IPS DF 4.7 (cell line): Measurements from ENCODE around the gene LIF.

Experiments used
- DNase-seq: peaks from one replicate; pipeline ENCODE4 v3.0.0-alpha.2; 2013; ENCODE audit warnings: low spot score; ENCODE audit errors: extremely low read depth

LIF gene

DNA sequence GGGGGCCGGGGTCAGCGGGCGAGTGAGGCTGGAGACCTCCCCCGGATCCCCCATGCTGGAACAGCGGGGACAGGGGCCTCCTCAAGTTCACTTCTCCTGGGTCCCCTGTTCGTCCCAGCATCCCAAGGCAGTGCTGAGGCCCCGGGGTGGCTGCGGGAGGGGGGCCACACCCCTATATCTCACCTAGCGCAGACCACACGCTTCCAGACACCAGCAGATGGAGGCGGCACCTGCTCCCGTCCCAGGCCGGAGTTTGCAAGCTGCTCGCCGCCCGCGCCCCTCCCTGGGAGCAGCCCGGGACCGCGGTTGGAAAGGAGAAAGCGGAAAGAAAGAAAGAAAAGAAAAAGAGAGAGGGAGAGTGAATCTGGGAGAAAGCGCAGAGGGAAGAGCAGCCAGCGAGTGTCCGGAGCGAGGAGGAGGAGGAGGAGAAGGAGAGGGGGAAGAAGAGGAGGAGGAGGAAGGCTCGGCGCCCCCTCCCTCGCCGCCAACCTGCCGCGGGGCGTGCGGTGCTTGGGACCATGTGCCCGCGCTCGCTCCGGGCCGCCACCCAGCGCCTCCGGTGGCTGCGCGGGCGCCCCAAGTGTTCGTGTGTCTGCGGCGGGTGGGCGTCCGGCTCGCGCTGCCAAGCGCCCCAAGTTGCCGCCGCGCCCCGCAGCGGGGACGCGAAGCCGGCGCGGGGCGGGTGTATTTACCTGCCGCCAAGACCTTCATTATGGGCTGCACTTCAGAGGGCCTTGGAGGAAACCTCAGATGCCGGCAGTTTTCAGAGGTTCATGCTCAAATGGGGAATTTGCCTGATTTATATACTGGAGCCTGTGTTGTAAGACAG lies at the start of gene LIF:
Gene LIF, minus strand, starts transcription at position 775 of the 829 bp plus-strand sequence. Its CDS starts 64 bp downstream, at position 711.
- no peak for DNase-seq

DNA sequence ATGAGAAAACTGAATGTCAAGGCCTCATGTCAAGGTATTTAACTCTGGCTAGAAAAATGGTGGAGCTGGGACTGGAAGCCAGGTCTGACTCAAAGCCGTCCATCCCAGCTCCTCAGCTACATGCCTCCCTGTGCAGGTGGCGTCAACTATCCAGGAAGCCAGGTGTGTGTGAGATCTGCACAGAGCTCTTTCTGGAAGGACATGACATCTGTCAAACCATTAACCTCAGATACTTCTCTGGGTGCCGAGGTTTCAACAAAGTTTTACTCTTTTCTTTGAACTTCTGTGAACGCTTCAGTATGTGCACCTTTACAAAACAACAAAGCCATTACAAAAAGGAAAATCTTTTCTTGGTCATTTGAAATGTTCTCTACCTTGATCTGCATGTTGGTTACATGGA lies 49.8 kb upstream of the LIF start:
- no peak for DNase-seq

DNA sequence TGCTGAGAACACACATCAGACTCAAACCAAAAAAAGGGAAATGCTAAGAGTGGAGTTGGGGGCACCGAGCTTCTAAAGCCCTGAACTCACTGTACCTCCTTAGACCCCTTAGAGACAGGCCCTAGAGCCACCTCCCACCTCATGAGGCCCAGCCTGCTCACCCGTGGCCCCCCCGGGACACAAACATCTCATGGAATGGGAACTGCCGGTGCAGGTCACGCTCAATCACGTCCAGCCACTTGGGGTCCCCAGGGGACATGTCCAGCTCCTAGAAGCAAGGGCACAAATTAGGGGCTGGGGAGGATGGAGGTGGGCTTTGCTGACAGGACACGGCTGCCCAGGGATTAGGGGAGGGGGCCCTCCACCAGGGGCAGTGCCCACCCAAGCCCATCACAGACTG lies 49.0 kb upstream of the LIF start:
- DNase-seq, result no peak

DNA sequence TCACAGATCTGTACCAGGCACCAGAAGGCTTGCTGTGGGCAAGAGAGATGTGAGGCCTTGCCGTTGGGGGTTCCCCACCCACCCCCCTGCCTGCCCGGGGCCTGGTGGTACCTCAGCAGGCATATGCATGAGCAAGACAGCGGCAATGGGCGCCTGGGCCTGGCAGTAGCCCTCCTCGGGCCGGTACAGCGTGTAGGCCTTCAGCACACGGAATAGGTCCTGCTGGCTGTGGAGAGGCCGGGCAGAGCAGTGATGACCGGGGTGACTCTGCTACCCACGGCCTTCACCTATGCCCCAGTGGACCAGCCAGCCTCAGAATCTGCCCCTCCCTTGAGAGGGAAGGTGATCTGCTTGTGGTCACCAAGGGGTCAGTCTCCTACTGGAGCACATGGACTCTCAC lies 48.3 kb upstream of the LIF start:
- DNase-seq, result no peak

DNA sequence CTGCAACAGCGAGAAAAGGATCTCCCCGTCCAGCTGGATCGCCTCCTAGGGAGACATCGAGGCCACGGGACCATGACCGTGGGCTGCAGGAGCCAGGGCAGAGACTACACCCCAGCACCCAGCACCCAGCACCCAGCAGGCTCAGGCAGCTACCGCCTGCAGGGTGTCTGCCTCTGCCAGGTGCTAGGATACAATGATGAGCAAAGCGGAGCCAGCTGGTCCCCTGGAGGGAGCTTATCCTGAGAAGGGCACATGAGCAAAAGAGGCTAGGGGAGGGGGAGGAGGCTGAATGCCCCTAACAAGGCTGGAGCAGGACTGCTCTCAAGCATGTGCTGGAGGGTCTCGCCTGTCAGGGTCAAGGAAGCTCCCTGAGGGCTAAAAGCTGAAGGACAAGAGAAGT lies 47.5 kb upstream of the LIF start:
- no peak for DNase-seq

DNA sequence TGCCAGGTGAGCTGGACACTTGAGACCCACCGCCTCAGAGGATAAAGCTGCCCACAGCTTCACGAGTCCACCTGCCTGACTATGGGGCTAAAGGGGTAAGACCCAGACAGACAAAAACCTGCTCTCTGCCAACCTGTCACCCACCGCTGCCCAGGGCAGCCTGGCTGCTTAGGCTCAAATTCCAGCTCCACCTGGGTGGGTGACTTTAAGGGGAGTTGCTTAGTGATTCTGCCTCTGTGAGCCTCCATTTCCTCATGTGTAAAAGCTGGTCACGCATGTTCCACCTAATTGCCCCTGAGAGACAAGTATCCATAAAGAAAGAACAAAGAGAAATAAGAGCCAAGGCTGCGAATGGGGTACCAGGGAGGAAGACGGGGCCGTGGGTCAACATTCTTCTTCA lies 46.5 kb upstream of the LIF start:
- no peak for DNase-seq

DNA sequence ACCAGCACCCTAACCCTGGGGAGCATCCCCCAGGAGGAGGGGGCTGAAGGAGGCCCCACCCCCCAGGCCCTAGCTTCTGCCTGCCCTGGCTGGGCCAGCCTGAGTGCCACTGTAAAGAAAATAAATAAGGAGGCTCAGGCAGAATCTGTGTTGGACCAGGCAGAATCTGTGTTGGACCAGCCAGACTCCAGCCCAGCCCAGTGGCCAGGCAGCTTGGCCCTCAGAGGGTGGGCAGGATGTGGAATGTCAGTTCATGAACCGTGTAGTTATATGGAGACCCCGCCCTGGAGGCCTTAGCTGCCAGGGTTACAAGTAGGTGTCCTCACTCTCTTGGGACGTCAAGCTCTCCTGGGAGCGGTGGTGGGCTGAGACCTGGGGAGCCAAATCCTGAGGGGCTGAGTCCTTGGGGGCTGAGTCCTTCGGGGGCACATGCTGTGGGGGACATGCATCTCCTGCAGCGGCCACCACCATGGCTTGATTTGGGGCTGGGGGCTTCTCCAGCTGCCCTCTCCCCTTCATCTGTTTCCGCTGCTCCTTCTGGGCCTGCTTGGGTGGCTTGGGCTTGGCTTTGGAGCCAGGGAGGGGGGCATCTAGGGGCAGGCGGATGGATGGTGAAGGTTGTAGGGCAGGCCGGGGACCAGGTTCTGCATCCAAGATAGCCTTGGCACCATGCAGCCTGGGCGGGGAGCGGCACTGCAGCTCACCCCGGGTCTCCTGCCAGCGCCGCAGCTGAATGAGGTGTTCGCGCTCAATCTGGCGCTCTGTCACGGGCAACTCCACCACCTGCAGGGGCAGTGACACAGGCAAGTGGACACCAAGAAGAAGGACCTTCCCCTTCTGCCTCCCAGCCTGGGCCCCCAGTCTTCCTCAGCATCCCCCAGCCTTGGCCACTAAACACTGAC lies 45.8 kb upstream of the LIF start:
- DNase-seq, result no peak

DNA sequence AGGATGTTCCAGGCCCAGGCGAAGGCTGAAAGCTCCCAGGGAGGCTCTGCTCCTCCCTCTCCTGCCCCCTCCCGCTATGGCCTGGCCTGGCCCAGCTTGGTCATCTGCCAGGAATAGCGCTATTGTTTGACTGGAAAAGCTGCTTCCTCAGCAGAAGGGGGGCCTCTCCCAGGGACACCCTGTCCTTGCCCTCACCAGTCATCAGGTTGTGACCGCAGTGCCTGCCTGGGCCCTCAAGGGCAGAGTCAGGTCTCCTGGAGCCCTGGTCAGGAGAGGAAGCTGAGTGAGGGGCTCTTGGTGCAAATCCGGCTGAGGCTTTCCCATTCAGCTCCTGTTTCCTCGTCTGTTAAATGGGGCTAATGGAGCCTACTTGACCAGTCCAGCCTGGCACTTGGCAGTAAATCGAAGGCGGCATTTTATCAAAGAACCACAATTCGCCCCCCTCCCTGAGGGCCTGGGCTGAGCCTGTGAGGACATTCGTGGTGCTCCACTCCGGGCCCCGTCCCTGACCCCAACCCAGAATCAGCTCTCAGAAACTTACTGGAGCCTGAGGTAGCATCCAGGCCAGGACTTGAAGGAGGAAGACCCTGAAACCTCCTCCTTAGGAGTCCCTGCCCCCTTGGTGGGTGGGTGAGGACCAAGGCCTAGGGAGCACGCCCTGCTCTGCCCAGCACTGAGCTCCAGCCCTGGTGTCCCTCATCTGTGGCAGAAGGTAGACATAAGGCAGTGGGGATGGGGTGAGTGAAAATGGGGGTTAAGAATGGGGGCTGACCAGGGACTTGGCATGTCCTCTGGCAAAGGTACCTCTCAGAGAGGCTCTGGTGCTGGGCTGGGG lies 44.7 kb upstream of the LIF start:
- DNase-seq, result no peak

DNA sequence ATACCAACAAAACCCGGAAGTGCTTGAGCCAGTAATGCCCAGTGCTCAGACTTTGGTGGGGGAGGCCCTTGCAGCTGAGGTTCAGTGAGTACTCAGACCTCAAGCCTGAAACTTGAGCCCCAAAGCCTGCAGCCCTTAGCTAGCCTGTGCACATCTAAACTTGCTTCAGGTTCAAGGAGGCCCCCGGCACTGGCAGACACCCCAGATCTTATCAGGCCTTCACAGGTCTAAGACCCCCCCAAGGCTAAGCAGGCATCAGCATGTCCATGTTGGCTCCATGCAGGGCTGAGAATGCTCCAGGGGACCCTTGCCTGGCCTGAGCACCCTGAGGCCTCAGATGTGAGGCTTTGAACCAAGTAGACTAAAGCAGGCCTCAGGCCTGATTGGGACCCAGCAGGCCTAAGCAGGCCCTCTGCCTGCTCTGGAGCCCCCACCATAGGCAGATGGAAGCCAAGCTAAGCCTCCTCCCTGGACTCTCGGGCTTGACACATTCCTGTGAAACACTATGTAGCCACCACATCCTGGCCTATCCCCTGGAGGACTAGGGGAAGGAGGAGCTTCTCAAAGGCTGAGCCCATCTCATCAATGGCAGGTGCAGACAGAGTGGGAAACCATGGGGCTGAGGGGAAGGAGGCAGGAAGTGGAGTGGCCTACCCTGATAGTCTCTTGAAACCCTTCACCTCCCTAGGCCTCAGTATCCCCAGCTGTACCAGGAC lies 43.9 kb upstream of the LIF start:
- DNase-seq, result no peak

DNA sequence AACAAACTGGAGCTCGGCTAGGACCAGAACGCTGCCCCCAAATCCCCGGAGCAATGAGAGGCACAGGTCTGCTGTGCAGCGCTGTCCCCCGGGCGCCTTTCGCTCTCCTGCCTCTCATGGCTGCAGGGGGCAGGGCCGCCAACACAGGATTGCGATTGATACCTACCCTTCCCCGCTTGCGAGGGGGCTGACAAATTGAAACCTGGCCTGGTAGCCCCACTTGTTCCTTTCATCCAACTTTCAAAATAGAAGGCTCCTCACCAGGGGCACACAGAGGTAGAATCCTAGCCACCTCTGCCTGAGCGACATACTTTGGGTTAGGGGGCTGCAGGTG lies 43.4 kb upstream of the LIF start:
- DNase-seq, result no peak

DNA sequence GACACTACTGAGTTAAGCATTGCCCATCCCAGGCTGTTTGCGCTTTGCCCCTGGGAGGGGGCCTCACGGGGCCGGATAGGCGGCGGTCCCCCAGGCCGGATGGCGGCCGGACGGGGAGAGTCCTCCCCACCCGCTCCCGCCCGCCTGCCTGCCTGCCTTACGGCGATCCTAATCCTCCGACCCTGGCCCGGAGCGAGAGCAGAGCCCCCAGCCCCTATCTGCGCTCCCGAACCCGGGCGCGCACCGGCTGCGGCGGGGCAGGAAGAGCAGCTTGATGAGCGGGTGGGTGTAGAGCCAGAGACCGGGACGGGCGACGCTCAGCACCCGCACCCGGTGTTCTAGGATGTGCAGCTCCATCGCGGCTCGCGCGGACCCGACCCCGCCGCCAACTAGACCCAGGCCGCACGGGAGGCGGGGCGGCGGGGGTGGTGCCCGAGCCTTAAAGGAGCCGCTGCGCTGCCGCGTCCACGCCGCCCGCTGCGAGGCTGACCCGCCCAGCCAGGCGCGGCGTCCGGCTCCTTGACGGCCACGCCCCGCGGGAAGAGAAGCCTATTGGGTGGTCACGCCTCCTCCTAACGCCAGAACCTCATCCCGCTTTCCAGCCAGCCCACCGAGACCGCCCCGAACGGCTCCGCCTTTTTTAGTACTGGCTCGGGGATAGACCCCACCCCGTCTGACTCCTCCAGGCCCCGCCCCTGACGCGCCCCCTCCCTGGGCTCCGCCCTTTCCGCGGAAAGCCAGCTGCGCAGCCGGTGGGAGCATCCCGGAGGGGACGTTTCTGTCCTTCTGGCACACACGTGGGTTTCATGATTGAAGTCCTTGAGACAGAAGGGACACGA lies 42.8 kb upstream of the LIF start, which contains the start of gene CASTOR1:
Gene CASTOR1, minus strand, starts transcription at position 365 of the 839 bp plus-strand sequence. Its CDS starts 8 bp downstream, at position 357.
- peak; percentile 72 for DNase-seq

DNA sequence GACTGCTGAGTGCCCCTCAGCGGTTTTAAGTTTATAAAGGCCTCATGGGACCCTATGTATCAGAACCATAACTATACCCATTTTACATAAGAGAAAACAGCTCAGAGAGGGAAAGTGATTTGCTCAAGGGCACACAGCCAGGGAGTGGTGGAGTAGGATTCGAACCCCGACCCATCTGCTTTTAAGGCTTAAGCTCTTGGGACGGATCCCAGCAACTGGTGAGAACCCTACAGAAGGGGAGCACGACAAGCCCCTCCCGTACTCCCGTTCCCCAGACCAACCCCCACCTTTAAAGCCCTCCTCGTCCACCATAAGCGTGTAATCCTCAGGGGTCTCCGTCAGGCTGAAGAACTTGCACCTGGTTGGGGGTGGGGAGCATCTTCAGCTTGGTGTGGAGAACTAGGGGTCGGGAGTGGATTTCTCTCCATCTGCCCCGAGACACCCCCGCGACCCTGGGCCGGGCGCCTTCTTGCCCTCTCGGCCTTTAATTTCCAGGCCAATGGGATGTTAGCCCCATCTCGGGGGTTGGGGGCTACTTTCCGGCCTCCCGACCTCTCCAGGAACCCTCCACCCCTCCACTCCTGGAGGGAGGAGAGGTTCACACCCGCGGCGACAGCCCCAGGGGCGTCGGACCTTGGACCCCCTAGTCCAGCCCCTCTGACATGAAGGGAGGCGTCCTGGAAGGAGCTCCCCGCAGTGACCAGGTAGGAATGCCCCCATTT lies 42.0 kb upstream of the LIF start:
- no peak for DNase-seq

DNA sequence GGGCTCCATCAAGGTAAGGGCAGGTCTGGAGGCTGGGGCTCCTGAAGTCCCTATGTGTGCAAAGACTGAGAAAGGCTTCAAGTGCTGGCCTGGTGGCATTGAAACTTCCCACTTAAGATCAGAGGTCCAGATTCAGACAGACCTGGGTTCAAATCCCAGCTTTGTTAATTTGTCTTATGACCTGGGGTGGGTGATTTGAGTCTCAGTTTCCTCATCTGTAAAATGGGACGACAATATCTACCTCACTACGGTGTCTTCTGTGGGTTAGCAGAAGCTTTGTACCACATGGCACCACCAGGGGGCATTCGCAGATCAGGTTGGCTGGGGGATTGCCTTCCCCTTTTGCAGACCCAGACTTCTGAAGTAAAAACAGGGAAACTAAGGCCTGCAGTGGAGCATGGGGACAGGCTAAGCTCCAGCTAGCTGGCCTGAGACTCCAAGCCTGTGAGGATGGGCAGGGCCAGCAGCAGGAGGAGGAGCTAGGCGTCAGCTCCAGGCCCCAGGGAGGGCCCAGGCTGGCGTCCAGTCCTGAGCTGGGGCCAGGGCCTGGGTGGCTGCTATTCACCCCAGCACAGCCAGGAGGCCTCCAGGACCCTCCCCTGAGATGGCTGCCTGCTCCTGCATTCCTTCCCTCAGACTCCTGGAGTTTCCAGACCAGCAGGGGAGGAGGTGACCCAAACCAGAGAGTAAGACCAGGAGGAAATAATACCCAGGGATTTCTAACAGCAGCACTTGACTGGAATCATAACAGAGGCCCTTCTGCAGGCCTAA lies 41.3 kb upstream of the LIF start:
- peak; percentile 82 for DNase-seq

DNA sequence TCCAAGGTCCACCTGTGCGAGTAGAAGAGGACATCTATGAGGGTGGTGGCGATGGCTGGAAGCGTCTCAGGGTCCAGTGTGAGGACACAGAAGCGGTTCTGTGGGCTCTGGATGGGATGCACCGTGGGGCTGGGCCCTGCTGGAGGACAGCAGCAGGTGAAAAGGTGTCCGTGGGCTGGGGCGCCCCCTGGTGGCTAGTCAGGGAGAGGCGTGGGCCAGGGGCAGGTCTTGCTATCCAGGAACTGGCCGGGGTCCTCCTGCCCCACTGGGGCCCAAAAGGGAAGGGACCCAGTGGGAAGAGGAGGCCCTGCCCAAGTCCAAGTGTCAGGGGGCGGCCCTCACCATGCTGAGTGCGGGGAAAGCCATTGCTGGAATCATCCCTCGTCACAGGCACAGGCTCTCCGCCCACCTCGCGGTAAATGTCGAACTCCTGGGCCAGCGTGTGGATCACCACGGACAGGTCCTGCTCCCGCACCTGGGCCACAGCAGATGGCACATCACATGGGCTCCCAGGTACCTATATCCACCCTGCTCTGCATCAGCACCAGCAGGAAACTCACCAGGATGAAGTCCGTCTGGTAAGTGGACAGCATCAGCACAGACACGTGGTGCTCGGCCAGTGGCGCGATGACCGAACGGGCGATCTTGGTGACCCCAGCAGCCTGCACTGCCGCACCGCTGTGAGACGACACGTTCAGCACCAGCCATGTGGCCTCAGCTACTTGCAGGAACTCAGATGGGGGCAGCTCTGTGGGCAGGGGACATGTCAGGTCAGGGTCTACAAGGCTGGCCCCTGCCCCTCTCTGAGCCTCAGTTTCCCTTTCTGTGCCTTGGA lies 40.5 kb upstream of the LIF start:
- DNase-seq, result no peak

DNA sequence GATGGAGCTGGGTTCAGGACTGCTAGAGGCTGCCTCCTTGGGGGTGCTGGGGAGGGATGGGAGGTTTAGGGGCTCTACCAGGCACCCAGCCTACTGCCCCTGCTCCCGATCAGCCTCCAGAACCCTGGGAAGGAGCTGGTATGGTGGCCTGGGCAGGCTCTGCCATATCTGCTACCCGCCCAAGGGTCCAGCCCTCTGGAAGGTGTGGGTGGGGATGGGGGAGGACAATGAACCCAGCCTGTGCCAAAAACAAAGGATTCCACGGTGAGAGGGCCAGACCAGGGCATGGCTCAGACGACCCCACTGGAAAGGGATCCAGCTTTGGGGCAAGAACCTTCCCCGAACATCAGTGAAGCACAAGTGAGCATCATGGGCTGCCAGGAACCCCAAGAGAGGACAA lies 39.8 kb upstream of the LIF start:
- no peak for DNase-seq

DNA sequence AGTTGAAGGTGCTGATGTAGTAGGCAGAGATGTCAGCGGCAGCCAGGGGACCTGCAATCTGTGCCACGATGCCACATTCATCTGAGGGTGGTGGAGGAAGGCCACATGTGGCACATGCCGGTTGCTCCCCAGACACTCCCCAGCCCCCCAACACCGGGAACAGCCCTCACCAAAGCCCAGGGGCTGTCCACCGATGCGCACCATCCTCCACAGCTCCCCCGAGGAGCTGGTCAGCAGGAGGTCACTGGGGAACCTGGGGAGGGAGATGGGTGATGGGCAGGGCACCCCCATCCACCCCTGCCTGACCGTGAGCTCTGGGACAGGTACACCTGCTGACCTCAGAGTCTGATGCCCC lies 39.3 kb upstream of the LIF start:
- DNase-seq, result no peak

DNA sequence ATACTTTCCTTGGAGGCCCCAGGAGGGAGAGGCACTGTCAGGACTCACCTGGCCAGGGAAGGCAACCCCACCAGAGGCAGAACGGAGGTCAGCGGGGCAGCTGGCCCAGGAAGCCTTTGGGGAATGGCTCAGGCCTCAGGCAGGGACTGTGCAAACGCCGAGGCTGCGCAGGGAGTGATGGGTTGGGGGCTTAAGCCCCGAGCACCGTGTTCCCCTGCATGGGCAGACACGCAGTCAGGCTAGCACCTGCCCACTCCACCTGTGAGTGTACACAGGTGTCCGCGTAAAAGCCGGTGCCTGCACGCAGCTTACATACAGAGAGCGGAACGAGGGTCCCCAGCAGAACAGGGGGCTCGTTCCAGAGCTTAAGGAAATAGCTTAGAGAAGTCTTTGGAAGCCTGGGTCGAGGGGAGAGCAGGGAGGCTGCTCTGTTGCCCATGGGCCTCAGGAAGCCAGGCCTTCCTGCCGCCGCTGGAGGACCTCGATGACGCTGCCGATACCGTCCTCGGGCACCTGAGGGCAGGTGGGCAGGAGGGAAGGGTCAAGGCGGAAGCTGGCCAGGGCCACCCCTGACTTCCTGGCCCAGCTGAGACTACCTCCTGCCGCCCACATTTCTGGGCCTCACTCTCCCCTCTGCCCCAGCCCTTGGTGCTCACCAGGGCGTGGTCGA lies 38.8 kb upstream of the LIF start:
- no peak for DNase-seq
